Pancreas (tissue), 10 donors: ENCODE data around the gene PADI2. TPM values are rescaled to one million over a fixed set of nuclear protein-coding genes. Genes with fewer than 3 reads are reported as not detected.
A peak's percentile ranks its signal among the peaks of the same experiment; 100 is the strongest.

ENCODE experiments used
- ATAC-seq, 4 donors: fragments of 200-7000 bp; cut with Tn5 transposase; one replicate each; pipeline versions ENCODE4 v1.8.0 to v1.9.1; 2020; ENCODE audit warnings: mild to moderate bottlenecking in 4 of 4, moderate library complexity in 4 of 4
- DNase-seq, 6 donors: peaks; one replicate each; pipeline ENCODE4 v3.0.0-alpha.2; 2020
- FAIRE-seq: peaks from 2 replicates; lab custom pipeline; 2012; peaks lifted over from hg19 to GRCh38; lab: Jason Lieb, UNC
- H3K27ac ChIP-seq, 4 donors: fragments of 200-600 bp; sonication (generic); 1 replicate in 3 of 4; 2 replicates in 1 of 4; pipeline versions ENCODE4 v1.5.0 to v1.8.0; 2020
- H3K27me3 ChIP-seq, 4 donors: fragments of 200-600 bp; one replicate each; pipeline ENCODE4 v1.8.0; 2021
- H3K36me3 ChIP-seq, 3 donors: fragments of 200-600 bp; sonication (generic) in 1 of 3; one replicate each; pipeline versions ENCODE4 v1.5.0 to v1.8.0; 2020 to 2021
- H3K4me1 ChIP-seq, 3 donors: fragments of 200-600 bp; one replicate each; pipeline ENCODE4 v1.8.0; 2021
- H3K4me3 ChIP-seq, 4 donors: fragments of 200-600 bp; sonication (generic) in 2 of 4; one replicate each; pipeline versions ENCODE4 v1.5.0 to v1.8.0; 2020 to 2021
- H3K9me3 ChIP-seq, 4 donors: fragments of 200-600 bp; one replicate each; pipeline ENCODE4 v1.8.0; 2021
- WGBS, 2 donors: extraction: QIAGEN DNeasy Blood & Tissue Kit; methylation state at CpG; one replicate each; pipeline ENCODE4 v1.1.7; 2013; 5-methylcytosine and 5-hydroxymethylcytosine counted together
- intact Hi-C, 3 donors: fragments of 100-400 bp; cut with DNase I; formaldehyde crosslinking; loops; one replicate each; pipeline versions ENCODE4 v1.11.1 to v1.14.2; 2022
- polyA plus RNA-seq, 2 donors: library from polyadenylated mRNA; stranded (reverse); fragments of 200-250 nt; gene quantifications; one replicate each; pipeline ENCODE4 v1.2.3, GENCODE V29; 2013
- total RNA-seq, 6 donors: library from RNA; stranded (reverse); fragmentation: NEBNext Ultra II Directional in 4 of 6; extraction: Animal tissue kit (Norgen Biotek cat#: 25700) in 4 of 6; gene quantifications; one replicate each; pipeline versions ENCODE4 v1.2.1 to v1.2.4, GENCODE V29; 2021 to 2023
- TF ChIP-seq, protein P1 (sequence below), 4 donors: fragments of 200-600 bp; sonication (generic) in 3 of 4; IDR thresholded peaks; one replicate each; pipeline versions ENCODE4 v1.5.0 to v1.8.0; 2021; ENCODE audit warnings: antibody characterized with exemption in 4 of 4
- donor health status: healthy with polysubstance abuse.
- donor health status: DM: no; HTN: no; CAD: no; lungs with moderate emphysema.
- donor health status: DM: no; HTN: no; CAD: no.
- donor health status: control.
- donor health status: control.
- donor health status: Bipolar disorder and iron deficiency.
- donor health status: DM: yes; HTN: yes; CAD: no.
- donor health status: DM: no; HTN: no; CAD: no.
- donor health status: DM: no; HTN: no; CAD: no.
- donor health status: DM: yes; HTN: yes; CAD: no.

The PADI2 gene
- total and polyA plus RNA-seq, 8 donors = 0.42 to 10.0 (median 0.93) TPM

- H3K9me3 ChIP-seq = no peaks in the 10 kb centered on the region
- ATAC-seq (no peak), FAIRE-seq (no peak), DNase-seq (no peak)
- peak overlapping the region in 1 of 4 donors; percentile 34 for H3K4me3 ChIP-seq
- TF ChIP-seq, protein P1, sequence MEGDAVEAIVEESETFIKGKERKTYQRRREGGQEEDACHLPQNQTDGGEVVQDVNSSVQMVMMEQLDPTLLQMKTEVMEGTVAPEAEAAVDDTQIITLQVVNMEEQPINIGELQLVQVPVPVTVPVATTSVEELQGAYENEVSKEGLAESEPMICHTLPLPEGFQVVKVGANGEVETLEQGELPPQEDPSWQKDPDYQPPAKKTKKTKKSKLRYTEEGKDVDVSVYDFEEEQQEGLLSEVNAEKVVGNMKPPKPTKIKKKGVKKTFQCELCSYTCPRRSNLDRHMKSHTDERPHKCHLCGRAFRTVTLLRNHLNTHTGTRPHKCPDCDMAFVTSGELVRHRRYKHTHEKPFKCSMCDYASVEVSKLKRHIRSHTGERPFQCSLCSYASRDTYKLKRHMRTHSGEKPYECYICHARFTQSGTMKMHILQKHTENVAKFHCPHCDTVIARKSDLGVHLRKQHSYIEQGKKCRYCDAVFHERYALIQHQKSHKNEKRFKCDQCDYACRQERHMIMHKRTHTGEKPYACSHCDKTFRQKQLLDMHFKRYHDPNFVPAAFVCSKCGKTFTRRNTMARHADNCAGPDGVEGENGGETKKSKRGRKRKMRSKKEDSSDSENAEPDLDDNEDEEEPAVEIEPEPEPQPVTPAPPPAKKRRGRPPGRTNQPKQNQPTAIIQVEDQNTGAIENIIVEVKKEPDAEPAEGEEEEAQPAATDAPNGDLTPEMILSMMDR (IDR thresholded peaks at IDR 0.05) = no peak
- H3K27me3 ChIP-seq = no peaks in the 10 kb centered on the region
- WGBS, 2 donors = 63 to 74% methylated on average over 14 of the region's 14 CpGs
- H3K36me3 ChIP-seq = no peaks in the 10 kb centered on the region
- intact Hi-C loops = no loop called here
- no peak overlapping the region for H3K27ac ChIP-seq
- H3K4me1 ChIP-seq = peaks cover 0 to 6% (median 0%) of the 10 kb centered on the region in 3 donors
Measured at GRCh38 chr1:17118706-17119075, 560 bp downstream of the PADI2 start.

GRCh38 chr1:17118268-17118667, 983 bp downstream of the PADI2 start:
- DNase-seq (no peak), FAIRE-seq (no peak), ATAC-seq (no peak)
- WGBS, 2 donors = 86 to 88% methylated on average over 7 of the region's 7 CpGs
- Histone ChIP-seq H3K4me3 (no peak overlapping the region), H3K4me1 (peaks cover 0 to 6% (median 0%) of the 10 kb centered on the region in 3 donors), H3K27ac (no peak overlapping the region), H3K9me3 (no peaks in the 10 kb centered on the region), H3K27me3 (no peaks in the 10 kb centered on the region), H3K36me3 (no peaks in the 10 kb centered on the region)
- TF ChIP-seq, protein P1 (IDR thresholded peaks at IDR 0.05) = no peak
- intact Hi-C loops = no loop called here

DNA sequence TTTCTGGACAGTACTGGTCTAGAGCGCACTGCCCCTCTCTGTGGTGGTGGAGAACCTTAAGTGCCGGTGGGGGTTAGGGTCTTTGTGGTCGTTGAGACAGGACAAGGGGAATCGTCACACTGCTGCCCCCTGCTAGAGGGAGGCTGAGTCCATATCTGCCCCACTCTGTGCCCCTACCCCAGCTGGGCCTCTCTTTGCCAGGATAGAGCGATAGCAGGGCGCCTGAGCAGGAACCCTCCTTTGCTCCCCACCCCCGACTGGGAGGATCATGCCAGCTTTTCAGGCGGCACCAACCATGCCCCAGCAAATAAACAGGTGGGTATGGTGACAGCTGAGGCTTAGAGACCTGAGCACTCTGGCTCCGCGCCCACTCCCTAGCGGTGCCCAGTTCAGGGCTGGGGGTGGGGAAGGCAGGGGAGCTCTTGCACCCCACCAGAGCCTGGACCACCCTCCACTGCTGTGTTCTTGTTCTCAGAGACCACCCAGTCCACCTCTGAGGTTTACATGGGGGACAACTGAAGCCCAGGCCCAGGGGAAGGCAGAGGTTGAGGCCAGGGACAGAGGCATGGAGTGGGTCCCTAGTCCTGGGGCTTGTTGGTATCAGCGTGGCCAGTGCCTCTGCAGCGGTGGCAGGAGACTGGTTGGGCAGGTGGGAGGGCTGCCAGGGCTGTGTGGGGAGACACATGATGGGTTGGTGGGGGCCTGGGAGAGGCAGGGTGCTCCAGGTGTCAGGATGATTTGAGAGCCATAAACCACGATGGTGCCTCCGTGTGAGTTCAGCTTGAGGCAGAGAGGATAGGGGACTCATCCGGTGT, 1.6 kb downstream of the PADI2 start:
- H3K4me1 ChIP-seq = peaks cover 0 to 6% (median 0%) of the 10 kb centered on the region in 3 donors
- intact Hi-C loops = no loop called here
- no peaks in the 10 kb centered on the region for H3K36me3 ChIP-seq
- TF ChIP-seq, protein P1 (IDR thresholded peaks at IDR 0.05) = no peak
- no peak for FAIRE-seq
- no peaks in the 10 kb centered on the region for H3K9me3 ChIP-seq
- 46 to 50% methylated on average over 16 of the region's 16 CpGs for WGBS, 2 donors
- no peak overlapping the region for H3K4me3 ChIP-seq
- peak; percentile 46 to 85 (median 64) for DNase-seq
- H3K27me3 ChIP-seq = no peaks in the 10 kb centered on the region
- peak; percentile 47 to 71 (median 61) for ATAC-seq
- no peak overlapping the region for H3K27ac ChIP-seq

- TF ChIP-seq, protein P1 (IDR thresholded peaks at IDR 0.05) = no peak
- ATAC-seq = no peak
- no peaks in the 10 kb centered on the region for H3K36me3 ChIP-seq
- no peaks in the 10 kb centered on the region for H3K27me3 ChIP-seq
- no peak overlapping the region for H3K27ac ChIP-seq
- H3K4me1 ChIP-seq = peaks cover 0 to 6% (median 0%) of the 10 kb centered on the region in 3 donors
- intact Hi-C loops = no loop called here
- H3K4me3 ChIP-seq = no peak overlapping the region
- no peak for DNase-seq
- no peaks in the 10 kb centered on the region for H3K9me3 ChIP-seq
- no peak for FAIRE-seq
- 70 to 73% methylated on average over 1 of the region's 1 CpG for WGBS, 2 donors
Measured at GRCh38 chr1:17116643-17117042, 2.6 kb downstream of the PADI2 start.

- WGBS, 2 donors = 6 to 20% methylated on average over 7 of the region's 7 CpGs
- ATAC-seq = peak in 1 of 4 donors; percentile 50
- intact Hi-C loops = no loop called here
- Histone ChIP-seq H3K36me3 (no peaks in the 10 kb centered on the region), H3K9me3 (no peaks in the 10 kb centered on the region), H3K4me3 (no peak overlapping the region), H3K27me3 (no peaks in the 10 kb centered on the region), H3K4me1 (peaks cover 0 to 6% (median 0%) of the 10 kb centered on the region in 3 donors), H3K27ac (no peak overlapping the region)
- FAIRE-seq = no peak
- no peak for DNase-seq
- TF ChIP-seq, protein P1 (IDR thresholded peaks at IDR 0.05) = no peak
Measured at GRCh38 chr1:17113963-17114362, 5.3 kb downstream of the PADI2 start.
